Ectodermal cell (in vitro differentiated cells): Measurements from ENCODE around the gene KLHL29.

Experiments used
- H3K27ac ChIP-seq: 2 replicates; pipeline ENCODE4 v1.7.0; 2013; ENCODE audit warnings: mild to moderate bottlenecking, low read depth, low read length; ENCODE audit not compliant: insufficient read depth, poor library complexity, severe bottlenecking
- H3K27me3 ChIP-seq: 2 replicates; pipeline ENCODE4 v1.7.0; 2013; ENCODE audit warnings: mild to moderate bottlenecking, low read length; ENCODE audit not compliant: insufficient read depth, control insufficient read depth, poor library complexity, severe bottlenecking
- H3K36me3 ChIP-seq: one replicate; pipeline ENCODE4 v1.7.0; 2013; ENCODE audit warnings: low read length; ENCODE audit not compliant: control insufficient read depth, insufficient read depth
- H3K4me1 ChIP-seq: one replicate; pipeline ENCODE4 v1.7.0; 2013; ENCODE audit warnings: low read length; ENCODE audit not compliant: control insufficient read depth, insufficient read depth
- H3K4me3 ChIP-seq: 2 replicates; pipeline ENCODE4 v1.7.0; 2013; ENCODE audit warnings: low read depth, low read length, control low read depth; ENCODE audit not compliant: insufficient read depth
- H3K9me3 ChIP-seq: 2 replicates; pipeline ENCODE4 v1.7.0; 2013; ENCODE audit warnings: mild to moderate bottlenecking, low read length, moderate library complexity; ENCODE audit not compliant: control insufficient read depth
- WGBS, 2 experiments: methylation state at CpG; one replicate each; pipeline ENCODE4 v1.1.7; 2013; ENCODE audit warnings: missing lambda C conversion rate in 2 of 2; 5-methylcytosine and 5-hydroxymethylcytosine counted together

KLHL29 gene

GRCh38 chr2:23526114-23526513 lies 141.1 kb downstream of the KLHL29 start:
- Histone ChIP-seq H3K4me1 (peaks cover 16% of the 10 kb centered on the region), H3K27ac (no peak overlapping the region), H3K36me3 (no peaks in the 10 kb centered on the region), H3K27me3 (no peaks in the 10 kb centered on the region), H3K9me3 (no peaks in the 10 kb centered on the region), H3K4me3 (no peak overlapping the region)
- WGBS, 2 experiments: 92 to 94% methylated on average over 19 of the region's 19 CpGs

GRCh38 chr2:23526835-23527790 lies 142.1 kb downstream of the KLHL29 start:
- no peak overlapping the region for H3K27ac ChIP-seq
- H3K36me3 ChIP-seq: no peaks in the 10 kb centered on the region
- WGBS, 2 experiments: 90 to 93% methylated on average over 25 of the region's 25 CpGs
- no peaks in the 10 kb centered on the region for H3K9me3 ChIP-seq
- H3K27me3 ChIP-seq: no peaks in the 10 kb centered on the region
- peaks cover 16% of the 10 kb centered on the region for H3K4me1 ChIP-seq
- H3K4me3 ChIP-seq: no peak overlapping the region

GRCh38 chr2:23528171-23528570 lies 143.2 kb downstream of the KLHL29 start:
- no peak overlapping the region for H3K4me3 ChIP-seq

GRCh38 chr2:23528690-23529089 lies 143.7 kb downstream of the KLHL29 start:
- Histone ChIP-seq H3K27me3 (no peaks in the 10 kb centered on the region), H3K27ac (no peak overlapping the region)
- WGBS, 2 experiments: 95% methylated on average over 11 of the region's 11 CpGs

More at GRCh38 chr2:23528171-23528570, 143.2 kb downstream of the KLHL29 start:
- WGBS, 2 experiments: 93 to 94% methylated on average over 12 of the region's 12 CpGs
- Histone ChIP-seq H3K9me3 (no peaks in the 10 kb centered on the region), H3K36me3 (no peaks in the 10 kb centered on the region), H3K27ac (no peak overlapping the region), H3K27me3 (no peaks in the 10 kb centered on the region), H3K4me1 (peaks cover 24% of the 10 kb centered on the region)

GRCh38 chr2:23529659-23530058 lies 144.7 kb downstream of the KLHL29 start:
- no peaks in the 10 kb centered on the region for H3K27me3 ChIP-seq
- no peak overlapping the region for H3K4me3 ChIP-seq
- 93 to 94% methylated on average over 11 of the region's 11 CpGs for WGBS, 2 experiments
- no peaks in the 10 kb centered on the region for H3K9me3 ChIP-seq
- no peaks in the 10 kb centered on the region for H3K36me3 ChIP-seq
- H3K4me1 ChIP-seq: peaks cover 26% of the 10 kb centered on the region
- no peak overlapping the region for H3K27ac ChIP-seq

More at GRCh38 chr2:23528690-23529089, 143.7 kb downstream of the KLHL29 start:
- Histone ChIP-seq H3K36me3 (no peaks in the 10 kb centered on the region), H3K9me3 (no peaks in the 10 kb centered on the region), H3K4me3 (no peak overlapping the region), H3K4me1 (peaks cover 27% of the 10 kb centered on the region)

- Histone ChIP-seq H3K27ac (no peak overlapping the region), H3K27me3 (no peaks in the 10 kb centered on the region), H3K4me1 (peaks cover 19% of the 10 kb centered on the region), H3K36me3 (no peaks in the 10 kb centered on the region), H3K4me3 (no peak overlapping the region), H3K9me3 (no peaks in the 10 kb centered on the region)
- WGBS, 2 experiments: 92% methylated on average over 10 to 12 of the region's 12 CpGs
Measured at GRCh38 chr2:23530206-23530908, 145.4 kb downstream of the KLHL29 start.

GRCh38 chr2:23530909-23531276 lies 145.9 kb downstream of the KLHL29 start:
- H3K9me3 ChIP-seq: no peaks in the 10 kb centered on the region
- no peaks in the 10 kb centered on the region for H3K27me3 ChIP-seq
- H3K4me1 ChIP-seq: peaks cover 19% of the 10 kb centered on the region
- 92 to 95% methylated on average over 5 of the region's 5 CpGs for WGBS, 2 experiments
- no peak overlapping the region for H3K4me3 ChIP-seq
- H3K36me3 ChIP-seq: no peaks in the 10 kb centered on the region
- H3K27ac ChIP-seq: no peak overlapping the region

- 93 to 95% methylated on average over 11 of the region's 11 CpGs for WGBS, 2 experiments
Measured at GRCh38 chr2:23531280-23531679, 146.3 kb downstream of the KLHL29 start.

GRCh38 chr2:23531881-23532280 lies 146.9 kb downstream of the KLHL29 start:
- H3K9me3 ChIP-seq: no peaks in the 10 kb centered on the region
- 86 to 90% methylated on average over 8 of the region's 8 CpGs for WGBS, 2 experiments
- no peaks in the 10 kb centered on the region for H3K36me3 ChIP-seq
- H3K4me3 ChIP-seq: no peak overlapping the region
- H3K27me3 ChIP-seq: no peaks in the 10 kb centered on the region
- peaks cover 19% of the 10 kb centered on the region for H3K4me1 ChIP-seq
- H3K27ac ChIP-seq: no peak overlapping the region

More at GRCh38 chr2:23531280-23531679, 146.3 kb downstream of the KLHL29 start:
- peaks cover 19% of the 10 kb centered on the region for H3K4me1 ChIP-seq
- no peaks in the 10 kb centered on the region for H3K27me3 ChIP-seq
- no peak overlapping the region for H3K27ac ChIP-seq
- no peak overlapping the region for H3K4me3 ChIP-seq
- no peaks in the 10 kb centered on the region for H3K9me3 ChIP-seq
- H3K36me3 ChIP-seq: no peaks in the 10 kb centered on the region
